H1 (cell line): Measurements from ENCODE around the gene ZNF470. TPM values are rescaled to one million over a fixed set of nuclear protein-coding genes. Genes with fewer than 3 reads are reported as not detected.

Experiments
- CTCF ChIA-PET: fragments of 300-600 bp; sonication (Branson Sonifier 250); formaldehyde crosslinking; loops from one replicate; lab custom pipeline; 2021; ENCODE audit not compliant: partially characterized antibody; lab: Charles Lee
- POLR2A ChIA-PET: fragments of 300-600 bp; sonication (Branson Sonifier 250); formaldehyde crosslinking; loops from one replicate; lab custom pipeline; 2021; ENCODE audit warnings: inconsistent platforms; ENCODE audit not compliant: partially characterized antibody; lab: Charles Lee
- DNase-seq, 2 experiments: peaks; one replicate each; pipeline versions ENCODE4 v3.0.0 to v3.0.0-alpha.2; 2010 to 2022; ENCODE audit warnings: low spot score in 2 of 2, low read depth in 1 of 2, mixed read lengths in 1 of 2
- FAIRE-seq: peaks from 2 replicates; lab custom pipeline; 2011; peaks lifted over from hg19 to GRCh38; lab: Jason Lieb, UNC
- H2AFZ ChIP-seq: 2 replicates; pipeline ENCODE4 v1.8.1; 2012; ENCODE audit warnings: low read length, inconsistent platforms
- H2AK5ac ChIP-seq: 2 replicates; pipeline ENCODE4 v1.6.1; 2013; ENCODE audit warnings: low read depth, low read length
- H2BK120ac ChIP-seq: replicated peaks from 2 replicates; pipeline ENCODE3; 2013; ENCODE audit warnings: low read depth, low read length, inconsistent platforms
- H2BK12ac ChIP-seq: 2 replicates; pipeline ENCODE4 v1.6.1; 2013; ENCODE audit warnings: low read depth, low read length
- H2BK15ac ChIP-seq: 2 replicates; pipeline ENCODE4 v1.6.1; 2013; ENCODE audit warnings: low read length
- H2BK20ac ChIP-seq: 2 replicates; pipeline ENCODE4 v1.6.1; 2013; ENCODE audit warnings: low read length
- H2BK5ac ChIP-seq: 2 replicates; pipeline ENCODE4 v1.6.1; 2013; ENCODE audit warnings: low read depth, low read length
- H3K14ac ChIP-seq: 2 replicates; pipeline ENCODE4 v1.6.1; 2013; ENCODE audit warnings: inconsistent platforms; ENCODE audit not compliant: insufficient read length
- H3K18ac ChIP-seq: 2 replicates; pipeline ENCODE4 v1.6.1; 2013; ENCODE audit warnings: low read length; ENCODE audit errors: extremely low read depth
- H3K23ac ChIP-seq: 2 replicates; pipeline ENCODE4 v1.6.1; 2013; ENCODE audit warnings: inconsistent platforms; ENCODE audit not compliant: insufficient read length
- H3K23me2 ChIP-seq: 2 replicates; pipeline ENCODE4 v1.6.1; 2013; ENCODE audit warnings: low read depth, low read length
- H3K27ac ChIP-seq: 2 replicates; pipeline ENCODE4 v1.6.1; 2011; ENCODE audit warnings: low read depth, low read length, inconsistent platforms
- H3K27me3 ChIP-seq, 4 experiments: replicated peaks in 1 of 4; 1 replicate in 1 of 4; 2 replicates in 3 of 4; pipeline versions ENCODE4 v1.6.1 to v1.8.1; 2011 to 2013; ENCODE audit warnings: low read length in 3 of 4, mild to moderate bottlenecking in 3 of 4, inconsistent platforms in 2 of 4, mixed read lengths in 2 of 4, moderate library complexity in 1 of 4; ENCODE audit not compliant: control insufficient read depth in 3 of 4, insufficient read depth in 3 of 4; ENCODE audit errors: extremely low read depth in 1 of 4
- H3K36me3 ChIP-seq, 4 experiments: 2 replicates each; pipeline versions ENCODE4 v1.6.1 to v1.8.1; 2011 to 2013; ENCODE audit warnings: mild to moderate bottlenecking in 4 of 4, low read length in 3 of 4, moderate library complexity in 2 of 4, control low read depth in 1 of 4, inconsistent platforms in 1 of 4; ENCODE audit not compliant: insufficient read depth in 4 of 4, control insufficient read depth in 2 of 4
- H3K4ac ChIP-seq: replicated peaks from 2 replicates; pipeline ENCODE3; 2013; ENCODE audit warnings: low read length, low read depth, mixed read lengths, inconsistent platforms; ENCODE audit not compliant: insufficient read length
- H3K4me1 ChIP-seq, 4 experiments: replicated peaks in 1 of 4; 1 replicate in 1 of 4; 2 replicates in 3 of 4; pipeline versions ENCODE4 v1.6.1 to v1.8.1; 2011 to 2013; ENCODE audit warnings: low read length in 3 of 4, inconsistent platforms in 2 of 4, mixed read lengths in 1 of 4; ENCODE audit not compliant: insufficient read depth in 4 of 4, control insufficient read depth in 3 of 4
- H3K4me2 ChIP-seq, 2 experiments: 2 replicates each; pipeline versions ENCODE4 v1.6.1 to v1.8.1; 2011 to 2013; ENCODE audit warnings: low read depth in 2 of 2, low read length in 2 of 2, control low read depth in 1 of 2, inconsistent platforms in 1 of 2, mild to moderate bottlenecking in 1 of 2; ENCODE audit not compliant: insufficient read depth in 1 of 2
- H3K4me3 ChIP-seq, 4 experiments: fragments of 200-600, 300-600 bp in 1 of 4; sonication (generic), shearing (Covaris generic), sonication (Bioruptor Twin) in 1 of 4; 2 replicates each; pipeline versions ENCODE4 v1.5.1 to v1.8.1; 2011 to 2016; ENCODE audit warnings: low read length in 4 of 4, low read depth in 3 of 4, control low read depth in 2 of 4, inconsistent platforms in 2 of 4, mild to moderate bottlenecking in 2 of 4, mixed read lengths in 1 of 4, moderate library complexity in 1 of 4; ENCODE audit not compliant: insufficient read depth in 2 of 4; ENCODE audit errors: extremely low read depth in 1 of 4
- H3K56ac ChIP-seq: replicated peaks from 2 replicates; pipeline ENCODE3; 2013; ENCODE audit warnings: low read depth, mild to moderate bottlenecking, mixed read lengths, low read length, inconsistent platforms; ENCODE audit not compliant: insufficient read length
- H3K79me1 ChIP-seq: 2 replicates; pipeline ENCODE4 v1.6.1; 2013; ENCODE audit warnings: low read depth, low read length, control low read depth
- H3K79me2 ChIP-seq, 2 experiments: 2 replicates each; pipeline versions ENCODE4 v1.6.1 to v1.8.1; 2012 to 2013; ENCODE audit warnings: low read length in 2 of 2, mild to moderate bottlenecking in 2 of 2, inconsistent platforms in 1 of 2; ENCODE audit not compliant: insufficient read depth in 2 of 2, control insufficient read depth in 1 of 2
- H3K9ac ChIP-seq, 4 experiments: replicated peaks in 1 of 4; 1 replicate in 1 of 4; 2 replicates in 3 of 4; pipeline versions ENCODE4 v1.6.1 to v1.8.1; 2011 to 2013; ENCODE audit warnings: low read depth in 3 of 4, low read length in 3 of 4, control low read depth in 2 of 4, mild to moderate bottlenecking in 2 of 4, moderate library complexity in 2 of 4, inconsistent platforms in 1 of 4; ENCODE audit errors: extremely low read depth in 1 of 4
- H3K9me3 ChIP-seq, 2 experiments: 2 replicates each; pipeline versions ENCODE4 v1.6.1 to v1.8.1; 2012 to 2013; ENCODE audit warnings: mild to moderate bottlenecking in 2 of 2, moderate library complexity in 2 of 2, control low read depth in 1 of 2, inconsistent platforms in 1 of 2, low read depth in 1 of 2, low read length in 1 of 2, mixed read lengths in 1 of 2; ENCODE audit not compliant: insufficient read depth in 2 of 2
- H4K20me1 ChIP-seq, 2 experiments: replicated peaks in 1 of 2; 2 replicates each; pipeline versions ENCODE3 to v1.8.1; 2011 to 2013; ENCODE audit warnings: inconsistent platforms in 2 of 2, low read length in 2 of 2, mild to moderate bottlenecking in 1 of 2; ENCODE audit not compliant: insufficient read depth in 2 of 2, control insufficient read depth in 1 of 2
- H4K5ac ChIP-seq: 2 replicates; pipeline ENCODE4 v1.6.1; 2013; ENCODE audit warnings: low read length, low read depth, mixed read lengths, inconsistent platforms; ENCODE audit not compliant: insufficient read length
- H4K8ac ChIP-seq: 2 replicates; pipeline ENCODE4 v1.8.0; 2013; ENCODE audit warnings: mild to moderate bottlenecking, moderate library complexity, low read length, inconsistent platforms; ENCODE audit not compliant: insufficient read depth; ENCODE audit errors: extremely low read depth
- H4K91ac ChIP-seq: replicated peaks from 2 replicates; pipeline ENCODE3; 2013; ENCODE audit warnings: low read length, mixed read lengths, inconsistent platforms; ENCODE audit not compliant: insufficient read length
- TEAD4 ChIP-seq: IDR thresholded peaks from 2 replicates; pipeline ENCODE4 v1.6.1; 2012; ENCODE audit warnings: low read depth, low read length, inconsistent platforms, mixed read lengths
- ZNF274 ChIP-seq: IDR thresholded peaks from 2 replicates; pipeline ENCODE4 v1.7.0; 2012; ENCODE audit warnings: low read length, borderline replicate concordance; ENCODE audit errors: extremely low read depth
- WGBS, 2 experiments: shearing (Covaris generic) in 1 of 2; methylation state at CpG; one replicate each; pipeline versions ENCODE4 v1.1.6 to v1.1.7; 2013 to 2015; ENCODE audit warnings: low lambda C conversion rate in 2 of 2, mixed read lengths in 2 of 2, inconsistent platforms in 1 of 2, low coverage in 1 of 2, missing lambda C conversion rate in 1 of 2; ENCODE audit not compliant: insufficient replicate concordance in 2 of 2, insufficient coverage in 1 of 2, insufficient read length in 1 of 2; ENCODE audit errors: extremely low coverage in 1 of 2, missing lambda C conversion rate in 1 of 2; 5-methylcytosine and 5-hydroxymethylcytosine counted together
- polyA plus RNA-seq, 7 experiments: library from polyadenylated mRNA; depleted of rRNA in 3 of 7; stranded (reverse) in 5 of 7; unstranded in 2 of 7; fragments of >200 nt in 5 of 7; fragments of 200-250 nt in 2 of 7; gene quantifications; 1 replicate in 5 of 7; 2 replicates in 1 of 7; 4 replicates in 1 of 7; pipeline versions ENCODE4 v1.2.1 to v1.2.3, GENCODE V29; 2011 to 2013; ENCODE audit warnings: missing spikeins in 2 of 7, mixed read lengths in 2 of 7
- total RNA-seq: library from RNA; stranded (reverse); fragmentation: NEBNext Ultra II Directional; extraction: Animal tissue kit (Norgen Biotek cat#: 25700); gene quantifications from 2 replicates; pipeline ENCODE4 v1.2.1, GENCODE V29; 2021

ZNF470 gene
- total and polyA plus RNA-seq, 2 of the 8 experiments (the other 6 are each of a cell fraction or from before 2014, with no cell fraction given): 2.0 to 8.8 TPM

DNA sequence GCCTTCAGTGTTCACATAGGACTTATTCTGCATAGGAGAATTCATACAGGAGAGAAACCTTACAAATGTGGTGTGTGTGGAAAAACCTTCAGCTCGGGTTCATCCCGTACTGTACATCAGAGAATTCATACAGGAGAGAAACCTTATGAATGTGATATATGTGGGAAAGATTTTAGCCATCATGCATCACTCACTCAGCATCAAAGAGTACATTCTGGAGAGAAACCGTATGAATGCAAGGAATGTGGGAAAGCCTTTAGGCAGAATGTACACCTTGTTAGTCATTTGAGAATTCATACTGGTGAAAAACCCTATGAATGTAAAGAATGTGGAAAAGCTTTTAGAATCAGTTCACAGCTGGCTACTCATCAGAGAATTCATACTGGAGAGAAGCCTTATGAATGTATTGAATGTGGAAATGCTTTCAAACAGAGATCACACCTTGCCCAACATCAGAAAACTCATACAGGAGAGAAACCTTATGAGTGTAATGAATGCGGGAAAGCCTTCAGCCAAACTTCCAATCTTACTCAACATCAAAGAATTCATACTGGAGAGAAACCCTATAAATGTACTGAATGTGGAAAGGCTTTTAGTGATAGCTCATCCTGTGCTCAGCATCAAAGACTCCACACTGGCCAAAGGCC lies 41.9 kb upstream of the ZNF470 start:
- no peak for FAIRE-seq
- Histone ChIP-seq H3K23ac (no peak overlapping the region), H3K27ac (no peak overlapping the region), H4K20me1 (no peaks in the 10 kb centered on the region), H3K27me3 (no peaks in the 10 kb centered on the region), H3K14ac (no peak overlapping the region), H4K5ac (no peak overlapping the region), H3K4me3 (no peak overlapping the region; a peak in 2 of 8 replicates), H3K9ac (no peak overlapping the region), H3K4ac (no peak overlapping the region), H3K56ac (no peak overlapping the region), H4K8ac (no peak overlapping the region), H3K9me3 (peaks cover 59 to 69% of the 10 kb centered on the region in 2 experiments), H4K91ac (no peak overlapping the region), H3K23me2 (no peaks in the 10 kb centered on the region), H3K79me1 (no peaks in the 10 kb centered on the region), H3K4me2 (no peak overlapping the region), H3K36me3 (no peaks in the 10 kb centered on the region; a peak in 1 of 8 replicates), H2AFZ (no peak overlapping the region), H2AK5ac (no peak overlapping the region), H3K4me1 (no peaks in the 10 kb centered on the region), H2BK12ac (no peak overlapping the region), H3K18ac (no peak overlapping the region), H3K79me2 (no peaks in the 10 kb centered on the region), H2BK120ac (no peak overlapping the region), H2BK5ac (no peak overlapping the region), H2BK15ac (no peak overlapping the region), H2BK20ac (no peak overlapping the region)
- TF ChIP-seq ZNF274 (peak; percentile 92), TEAD4 (no peak)
- DNase-seq: no peak
- POLR2A ChIA-PET: interaction anchor here (1.2 kb wide), 1 partner anchor 45 kb away, joined by 3 read pairs; no protein-coding TSS in a partner anchor
- CTCF ChIA-PET: interaction anchor here (1.5 kb wide), 1 partner anchor 13 kb away, joined by 4 read pairs; no protein-coding TSS in a partner anchor
- whole genome bisulfite sequencing, 2 experiments: 73% methylated on average over 4 of the region's 4 CpGs; no CpG with 5 or more reads in 1 of the 2 experiments
